Measurements from ENCODE around the gene RBM24. TPM values are rescaled to one million over a fixed set of nuclear protein-coding genes. Genes with fewer than 3 reads are reported as not detected.
"Not testable (repeated sequence)": the region's sequence is repeated elsewhere in the genome, so short reads cannot be mapped to it uniquely, and the experiment has no call there.

The RBM24 gene
- total RNA-seq, 1 donor from 2014 or later = 31.4 TPM

- no peak for FAIRE-seq
- no peak for DNase-seq (ENCODE audit: low spot score in 2 of 2)
Measured at GRCh38 chr6:17289630-17290061, 8.5 kb downstream of the RBM24 start.

GRCh38 chr6:17291778-17292177, 10.6 kb downstream of the RBM24 start:
- no peak for FAIRE-seq
- DNase-seq (ENCODE audit: low spot score in 2 of 2) = no peak

- DNase-seq (ENCODE audit: low spot score in 2 of 2) = no peak
- no peak for FAIRE-seq
Measured at GRCh38 chr6:17292600-17293133, 11.5 kb downstream of the RBM24 start.

- DNase-seq (ENCODE audit: low spot score in 2 of 2) (no peak), FAIRE-seq (peak; percentile 59)
Measured at GRCh38 chr6:17293395-17293794, 12.2 kb downstream of the RBM24 start.

- DNase-seq (ENCODE audit: low spot score in 2 of 2) = no peak
- FAIRE-seq = no peak
Measured at GRCh38 chr6:17297271-17298080, 16.3 kb downstream of the RBM24 start.

- FAIRE-seq (no peak), DNase-seq (ENCODE audit: low spot score in 2 of 2) (no peak)
Measured at GRCh38 chr6:17298257-17298656, 17.1 kb downstream of the RBM24 start.

- DNase-seq (ENCODE audit: low spot score in 2 of 2) = no peak
- FAIRE-seq = no peak
Measured at GRCh38 chr6:17299222-17299621, 18.1 kb downstream of the RBM24 start.

GRCh38 chr6:17299750-17300149, 18.6 kb downstream of the RBM24 start:
- FAIRE-seq = no peak

GRCh38 chr6:17300637-17301036, 19.5 kb downstream of the RBM24 start:
- no peak for DNase-seq (ENCODE audit: low spot score in 2 of 2)
- FAIRE-seq = no peak

More at GRCh38 chr6:17299750-17300149, 18.6 kb downstream of the RBM24 start:
- no peak for DNase-seq (ENCODE audit: low spot score in 2 of 2)

- DNase-seq (ENCODE audit: low spot score in 2 of 2) (no peak), FAIRE-seq (no peak)
Measured at GRCh38 chr6:17303444-17303843, 22.3 kb downstream of the RBM24 start.

- no peak for DNase-seq (ENCODE audit: low spot score in 2 of 2)
- FAIRE-seq = no peak
Measured at GRCh38 chr6:17305219-17306001, 24.2 kb downstream of the RBM24 start.

GRCh38 chr6:17311595-17312311, 30.6 kb downstream of the RBM24 start:
- peak in 1 of 2 donors; percentile 14 for DNase-seq (ENCODE audit: low spot score in 2 of 2)
- FAIRE-seq = no peak

GRCh38 chr6:17313238-17313637, 32.1 kb downstream of the RBM24 start:
- not testable (repeated sequence) for DNase-seq (ENCODE audit: low spot score in 2 of 2); FAIRE-seq

- FAIRE-seq (no peak), DNase-seq (ENCODE audit: low spot score in 2 of 2) (no peak)
Measured at GRCh38 chr6:17313971-17314370, 32.8 kb downstream of the RBM24 start.

- DNase-seq (ENCODE audit: low spot score in 2 of 2) = no peak
- FAIRE-seq = no peak
Measured at GRCh38 chr6:17315262-17315661, 34.1 kb downstream of the RBM24 start.

GRCh38 chr6:17318435-17319165, 37.4 kb downstream of the RBM24 start:
- DNase-seq (ENCODE audit: low spot score in 2 of 2) (no peak), FAIRE-seq (no peak)

GRCh38 chr6:17320266-17320665, 39.1 kb downstream of the RBM24 start:
- not testable (repeated sequence) for FAIRE-seq; DNase-seq (ENCODE audit: low spot score in 2 of 2)

GRCh38 chr6:17331238-17331637, 50.1 kb downstream of the RBM24 start:
- DNase-seq (ENCODE audit: low spot score in 2 of 2) (no peak), FAIRE-seq (no peak)

- no peak for DNase-seq (ENCODE audit: low spot score in 2 of 2)
- no peak for FAIRE-seq
Measured at GRCh38 chr6:17334265-17334664, 53.1 kb downstream of the RBM24 start.

- DNase-seq (ENCODE audit: low spot score in 2 of 2) (no peak), FAIRE-seq (no peak)
Measured at GRCh38 chr6:17336425-17336824, 55.3 kb downstream of the RBM24 start.
